NCI-H1092 treated with DMSO at 0.1 percent for 48 hours (cell line): ENCODE measurements around the gene ARMH2.
"Not testable (repeated sequence)": the region's sequence is repeated elsewhere in the genome, so short reads cannot be mapped to it uniquely, and the experiment has no call there.

ENCODE experiments used
- DNase-seq: peaks from one replicate; lab custom pipeline; 2025; lab: John Stamatoyannopoulos, UW

Gene ARMH2

DNA sequence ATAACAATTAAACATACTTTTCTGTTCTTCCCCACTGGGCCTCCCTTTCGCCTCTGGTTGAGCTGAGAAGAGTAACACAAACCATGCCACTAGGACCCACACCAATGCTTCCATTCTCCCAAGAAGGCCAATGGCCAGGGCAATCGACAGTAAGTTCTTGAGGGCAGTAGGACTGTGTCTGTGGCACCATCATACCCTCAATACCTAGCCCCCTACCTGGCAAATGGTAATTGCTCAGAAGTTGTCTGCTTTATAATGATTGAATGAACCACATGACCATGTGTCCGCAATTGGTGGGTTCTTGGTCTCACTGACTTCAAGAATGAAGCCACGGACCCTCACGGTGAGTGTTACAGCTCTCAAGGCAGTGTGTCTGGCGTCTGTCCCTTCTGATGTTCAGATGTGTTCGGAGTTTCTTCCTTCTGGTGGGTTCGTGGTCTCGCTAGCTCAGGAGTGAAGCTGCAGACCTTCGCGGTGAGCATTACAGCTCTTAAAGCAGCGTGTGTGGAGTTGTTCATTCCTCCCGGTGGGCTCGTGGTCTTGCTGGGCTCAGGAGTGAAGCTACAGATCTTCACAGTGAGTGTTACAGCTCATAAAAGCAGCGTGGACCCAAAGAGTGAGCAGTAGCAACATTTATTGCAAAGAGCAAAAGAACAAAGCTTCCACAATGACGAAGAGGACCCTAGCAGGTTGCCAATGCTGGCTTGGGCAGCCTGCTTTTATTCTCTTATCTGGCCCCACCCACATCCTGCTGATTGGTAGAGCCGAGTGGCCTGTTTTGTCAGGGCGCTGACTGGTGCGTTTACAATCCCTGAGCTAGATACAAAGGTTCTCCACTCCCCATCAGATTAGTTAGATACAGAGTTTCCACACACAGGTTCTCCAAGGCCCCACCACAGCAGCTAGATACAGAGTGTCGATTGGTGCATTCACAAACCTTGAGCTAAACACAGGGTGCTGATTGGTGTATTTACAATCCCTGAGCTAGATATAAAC lies 33.6 kb downstream of the ARMH2 start:
- DNase-seq = not testable (repeated sequence)

GRCh38 chr6:24763578-24763977 lies 35.1 kb downstream of the ARMH2 start:
- DNase-seq = no peak

DNA sequence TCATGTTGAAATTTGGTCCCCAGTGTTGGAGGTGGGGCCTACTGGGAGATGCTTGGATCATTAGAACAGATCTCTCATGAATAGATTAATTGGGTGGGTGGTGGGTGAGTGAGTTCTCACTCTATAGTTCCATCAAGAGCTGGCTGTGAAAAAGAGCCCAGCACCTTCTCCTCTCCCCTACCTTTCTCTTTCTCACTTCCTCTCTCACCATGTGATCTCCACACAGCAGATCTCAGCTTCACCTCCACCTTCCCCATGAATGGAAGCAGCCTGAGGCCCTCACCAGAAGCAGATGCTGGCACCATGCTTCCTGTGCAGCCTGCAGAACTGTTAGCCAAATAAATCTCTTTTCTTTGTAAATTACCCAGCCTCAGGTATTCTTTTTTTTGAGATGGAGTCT lies 36.9 kb downstream of the ARMH2 start:
- DNase-seq = no peak

- no peak for DNase-seq
These were observed 37.4 kb downstream of the ARMH2 start for GRCh38 chr6:24761193-24761835.

GRCh38 chr6:24760210-24760609 lies 38.5 kb downstream of the ARMH2 start:
- DNase-seq = no peak

DNA sequence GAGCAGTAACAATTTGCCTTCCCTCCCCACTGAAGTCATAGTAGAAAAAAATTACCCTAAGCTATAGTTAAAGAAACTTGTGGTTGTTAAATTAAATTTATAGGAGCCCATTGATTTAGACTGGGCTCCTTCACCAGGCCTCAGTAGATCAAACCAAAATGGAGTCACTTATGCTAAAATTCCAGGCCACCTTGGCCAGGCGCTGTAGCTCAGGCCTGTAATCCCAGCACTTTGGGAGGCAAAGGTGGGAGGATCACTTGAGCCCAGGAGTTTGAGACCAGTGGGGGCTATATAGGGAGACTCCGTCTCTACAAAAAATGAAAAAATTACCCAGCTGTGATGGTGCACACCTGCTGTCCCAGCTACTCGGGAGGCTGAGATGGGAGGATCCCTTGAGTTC lies 39.0 kb downstream of the ARMH2 start:
- no peak for DNase-seq

GRCh38 chr6:24757611-24758010 lies 41.1 kb downstream of the ARMH2 start:
- no peak for DNase-seq

DNA sequence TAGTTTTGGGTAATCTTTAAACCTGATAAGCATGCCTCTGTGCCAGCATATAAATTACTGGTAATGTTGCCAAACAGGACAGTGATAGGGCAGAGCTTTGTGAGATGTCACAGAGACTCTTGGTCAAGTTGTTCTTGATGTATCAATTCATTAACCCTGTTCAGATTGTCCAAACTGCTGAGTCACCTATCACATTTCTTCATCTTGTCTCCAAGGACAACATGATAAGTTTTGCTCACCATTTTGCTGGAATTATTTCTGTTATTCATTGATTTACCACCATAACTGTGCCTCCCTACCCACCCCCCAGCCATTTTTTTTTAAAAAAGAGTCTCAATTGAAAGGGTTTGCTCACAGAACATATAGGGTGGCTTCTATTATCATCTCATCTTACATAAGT lies 43.4 kb downstream of the ARMH2 start:
- no peak for DNase-seq

GRCh38 chr6:24754378-24754777 lies 44.3 kb downstream of the ARMH2 start:
- not testable (repeated sequence) for DNase-seq

- DNase-seq = no peak
These were observed 45.2 kb downstream of the ARMH2 start for GRCh38 chr6:24753545-24753944.

GRCh38 chr6:24752917-24753492 lies 45.7 kb downstream of the ARMH2 start:
- DNase-seq = no peak

DNA sequence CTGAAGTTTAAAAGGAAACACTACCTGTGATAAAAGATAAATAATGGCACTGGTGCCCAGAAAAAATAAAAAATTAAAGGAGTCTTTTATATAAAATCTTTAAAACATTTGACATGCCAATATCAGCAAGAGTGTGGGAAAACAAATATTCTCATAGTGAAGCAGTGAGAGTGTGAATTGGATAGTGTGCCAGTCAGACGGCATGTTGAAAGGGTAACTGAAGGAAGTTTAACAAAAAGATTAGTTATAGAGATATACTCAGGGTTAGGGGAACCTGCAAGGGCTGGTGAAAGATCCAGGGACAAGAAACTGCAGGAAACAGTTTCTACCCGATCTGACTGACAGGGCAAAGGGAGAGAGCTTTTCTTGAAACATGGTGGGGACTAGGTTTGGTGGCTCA lies 46.2 kb downstream of the ARMH2 start:
- no peak for DNase-seq

DNA sequence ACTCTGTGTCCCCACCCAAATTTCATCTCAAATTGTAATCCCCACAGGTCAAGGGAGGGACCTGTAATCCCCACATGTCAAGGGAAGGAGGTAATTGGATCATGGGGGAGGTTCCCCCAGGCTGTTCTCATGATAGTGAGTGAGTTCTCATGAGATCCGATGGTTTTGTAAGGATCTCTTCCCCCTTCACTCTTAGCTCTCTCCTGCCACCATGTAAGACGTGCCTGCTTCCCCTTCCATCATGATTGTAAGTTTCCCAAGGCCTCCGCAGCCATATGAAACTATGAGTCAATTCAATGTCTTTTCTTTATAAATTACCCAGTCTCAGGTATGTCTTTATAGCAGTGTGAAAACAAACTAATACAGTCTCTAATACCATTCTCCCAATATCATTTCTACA lies 47.8 kb downstream of the ARMH2 start:
- DNase-seq = not testable (repeated sequence)

DNA sequence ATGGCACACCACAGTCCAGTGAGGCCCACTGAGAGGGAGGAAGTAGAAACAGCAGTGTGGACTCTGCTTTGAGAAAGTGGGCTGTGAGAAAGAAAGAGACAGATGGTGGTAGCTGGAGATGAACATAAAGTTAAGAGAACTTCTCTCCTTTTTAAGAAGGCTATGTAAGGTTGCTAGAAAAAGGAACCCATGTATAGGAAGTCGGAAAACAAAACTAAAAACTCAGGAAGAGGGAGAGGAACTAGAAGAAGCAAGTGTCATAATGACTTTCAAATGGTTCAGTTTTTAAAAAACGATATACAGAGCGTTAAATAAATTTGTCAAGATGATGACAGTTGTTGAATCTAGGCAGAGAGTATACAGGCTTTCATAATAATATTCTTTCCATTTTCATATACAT lies 49.4 kb downstream of the ARMH2 start:
- no peak for DNase-seq
